GM23338 (cell line): ENCODE measurements around the gene DPYSL5. TPM values are rescaled to one million over a fixed set of nuclear protein-coding genes. Genes with fewer than 3 reads are reported as not detected.

Experiments used
- ATAC-seq: fragments of 200-7000 bp; cut with Tn5 transposase; 3 replicates; pipeline ENCODE4 v1.9.1; 2020
- DNase-seq: peaks from one replicate; pipeline ENCODE4 v3.0.0-alpha.2; 2015; ENCODE audit warnings: low spot score
- H2AFZ ChIP-seq: fragments of 200-600 bp; sonication (generic); 2 replicates; pipeline ENCODE4 v1.8.0; 2016; ENCODE audit warnings: antibody characterized with exemption, mild to moderate bottlenecking, moderate library complexity
- H3F3A ChIP-seq: fragments of 200-600 bp; sonication (generic); replicated peaks from 2 replicates; pipeline ENCODE4 v1.8.0; 2017; ENCODE audit warnings: antibody characterized with exemption, mixed run types, low read depth
- H3K27ac ChIP-seq: fragments of 200-600 bp; sonication (generic); 2 replicates; pipeline ENCODE4 v1.6.1; 2016; ENCODE audit warnings: low read depth
- H3K27me3 ChIP-seq: fragments of 200-600 bp; sonication (generic); 2 replicates; pipeline ENCODE4 v1.8.0; 2016; ENCODE audit warnings: mild to moderate bottlenecking, mixed run types, moderate library complexity; ENCODE audit not compliant: insufficient read depth
- H3K36me3 ChIP-seq: fragments of 200-600 bp; sonication (generic); 2 replicates; pipeline ENCODE4 v1.8.0; 2016; ENCODE audit warnings: mild to moderate bottlenecking; ENCODE audit not compliant: insufficient read depth
- H3K4me1 ChIP-seq: fragments of 200-600 bp; sonication (generic); 2 replicates; pipeline ENCODE4 v1.8.0; 2016; ENCODE audit warnings: mild to moderate bottlenecking, moderate library complexity; ENCODE audit not compliant: insufficient read depth
- H3K4me2 ChIP-seq: fragments of 200-600 bp; sonication (generic); 2 replicates; pipeline ENCODE4 v1.7.1; 2017; ENCODE audit warnings: mixed run types
- H3K4me3 ChIP-seq: fragments of 200-600 bp; sonication (generic); 2 replicates; pipeline ENCODE4 v1.6.1; 2016; ENCODE audit warnings: mixed run types
- H3K79me2 ChIP-seq: fragments of 200-600 bp; sonication (generic); replicated peaks from 2 replicates; pipeline ENCODE4 v1.8.0; 2017; ENCODE audit warnings: mild to moderate bottlenecking; ENCODE audit not compliant: insufficient read depth
- H3K9me2 ChIP-seq: fragments of 200-600 bp; sonication (generic); 2 replicates; pipeline ENCODE4 v1.8.0; 2017; ENCODE audit not compliant: insufficient read depth
- H4K20me1 ChIP-seq: fragments of 200-600 bp; sonication (generic); replicated peaks from 2 replicates; pipeline ENCODE4 v1.8.0; 2017; ENCODE audit warnings: mild to moderate bottlenecking; ENCODE audit not compliant: insufficient read depth
- H3K27ac Mint-ChIP-seq: 2 replicates; pipeline ENCODE4 v1.8.0; 2020; ENCODE audit warnings: inconsistent platforms, mild to moderate bottlenecking, moderate library complexity, mixed read lengths
- H3K27me3 Mint-ChIP-seq: 3 replicates; pipeline ENCODE4 v1.8.0; 2022; ENCODE audit warnings: low read depth, mild to moderate bottlenecking, moderate library complexity, mixed read lengths, inconsistent platforms; ENCODE audit not compliant: insufficient read depth, poor library complexity
- H3K36me3 Mint-ChIP-seq: 3 replicates; pipeline ENCODE4 v1.8.0; 2021; ENCODE audit warnings: low read depth, mild to moderate bottlenecking, inconsistent platforms, moderate library complexity, mixed read lengths
- H3K4me1 Mint-ChIP-seq: 3 replicates; pipeline ENCODE4 v1.8.0; 2020; ENCODE audit warnings: mild to moderate bottlenecking, inconsistent platforms, mixed read lengths
- H3K4me3 Mint-ChIP-seq: 3 replicates; pipeline ENCODE4 v1.8.0; 2021; ENCODE audit warnings: moderate library complexity, mild to moderate bottlenecking, inconsistent platforms, mixed read lengths
- H3K9me3 Mint-ChIP-seq: 3 replicates; pipeline ENCODE4 v1.8.0; 2020; ENCODE audit warnings: moderate library complexity, mild to moderate bottlenecking, inconsistent platforms, mixed read lengths
- CREB1 ChIP-seq: fragments of 250-450 bp; sonication (Bioruptor Pico); IDR thresholded peaks from 2 replicates; pipeline ENCODE4 v1.5.0; 2020; ENCODE audit warnings: low read depth, mild to moderate bottlenecking, moderate library complexity
- EZH2 ChIP-seq: fragments of 200-600 bp; sonication (generic); IDR thresholded peaks from one replicate; pipeline ENCODE4 v1.8.0; 2017; ENCODE audit warnings: antibody characterized with exemption, mild to moderate bottlenecking, low read depth; ENCODE audit not compliant: unreplicated experiment
- EZH2phosphoT487 ChIP-seq: fragments of 200-600 bp; sonication (generic); IDR thresholded peaks from one replicate; pipeline ENCODE4 v1.8.1; 2018; ENCODE audit warnings: antibody characterized with exemption; ENCODE audit not compliant: unreplicated experiment
- NANOG ChIP-seq: IDR thresholded peaks from 2 replicates; pipeline ENCODE4 v1.6.1; 2016; ENCODE audit warnings: antibody characterized with exemption, borderline replicate concordance
- STAT1 ChIP-seq: IDR thresholded peaks from one replicate; pipeline ENCODE4 v1.6.1; 2016; ENCODE audit warnings: antibody characterized with exemption; ENCODE audit not compliant: unreplicated experiment
- ZNF114 ChIP-seq: fragments of 250-450 bp; sonication (Bioruptor Pico); IDR thresholded peaks from 2 replicates; pipeline ENCODE4 v1.5.0; 2020; ENCODE audit warnings: mild to moderate bottlenecking, moderate library complexity
- polyA plus RNA-seq: library from polyadenylated mRNA; unstranded; fragments of >200 nt; fragmentation: Nextera tagmentation; extraction: Ambion mirVana; gene quantifications from 2 replicates; pipeline ENCODE4 v1.2.1, GENCODE V29; 2016
- total RNA-seq: library from RNA; depleted of rRNA; stranded (reverse); fragments of >200 nt; shearing (Covaris generic); gene quantifications from 2 replicates; pipeline ENCODE4 v1.2.3, GENCODE V29; 2014
- TF ChIP-seq, protein P1 (sequence below): fragments of 250-450 bp; sonication (Bioruptor Pico); IDR thresholded peaks from 2 replicates; pipeline ENCODE4 v1.5.0; 2020; ENCODE audit warnings: mild to moderate bottlenecking, moderate library complexity
- TF ChIP-seq, protein P2 (sequence below): IDR thresholded peaks from one replicate; pipeline ENCODE4 v1.6.1; 2018; ENCODE audit warnings: antibody characterized with exemption; ENCODE audit not compliant: unreplicated experiment

Gene DPYSL5
- total and polyA plus RNA-seq, 2 experiments from 2014 or later = 3.1 to 8.1 TPM

DNA sequence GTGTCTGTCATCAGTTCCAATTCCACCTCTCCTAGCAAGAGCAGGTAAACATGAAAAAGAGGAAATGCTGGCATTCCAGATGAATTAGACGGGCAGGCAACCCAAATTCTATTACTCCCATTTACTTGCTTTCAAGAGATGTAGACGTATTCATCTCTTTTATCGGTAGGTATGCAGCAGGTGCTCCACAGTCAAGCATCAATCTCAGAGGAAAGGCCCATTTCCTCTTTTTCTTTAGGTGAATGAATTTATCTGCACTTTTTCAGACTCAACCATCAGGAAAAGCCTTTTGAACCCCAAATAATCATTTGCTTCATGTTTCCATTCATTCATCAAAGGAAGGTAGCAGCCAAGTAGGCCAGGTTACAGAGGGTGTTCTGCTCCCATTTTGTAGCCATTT, 27.9 kb downstream of the DPYSL5 start:
- Mint-ChIP-seq H3K4me3 (no peak overlapping the region), H3K4me1 (no peaks in the 10 kb centered on the region), H3K27ac (no peak overlapping the region), H3K9me3 (no peaks in the 10 kb centered on the region; the same call in 2 of the 3 replicates), H3K27me3 (peaks cover 3% of the 10 kb centered on the region), H3K36me3 (no peaks in the 10 kb centered on the region)
- no peak overlapping the region for H3K4me2 ChIP-seq
- no peaks in the 10 kb centered on the region for H3K9me2 ChIP-seq
- no peak for DNase-seq
- H3K27me3 ChIP-seq = peaks cover 34% of the 10 kb centered on the region
- TF ChIP-seq STAT1 (no peak), NANOG (no peak), EZH2phosphoT487 (no peak), ZNF114 (no peak), CREB1 (CRISPR knock-in tag) (no peak), EZH2 (no peak)
- TF ChIP-seq, protein P1, sequence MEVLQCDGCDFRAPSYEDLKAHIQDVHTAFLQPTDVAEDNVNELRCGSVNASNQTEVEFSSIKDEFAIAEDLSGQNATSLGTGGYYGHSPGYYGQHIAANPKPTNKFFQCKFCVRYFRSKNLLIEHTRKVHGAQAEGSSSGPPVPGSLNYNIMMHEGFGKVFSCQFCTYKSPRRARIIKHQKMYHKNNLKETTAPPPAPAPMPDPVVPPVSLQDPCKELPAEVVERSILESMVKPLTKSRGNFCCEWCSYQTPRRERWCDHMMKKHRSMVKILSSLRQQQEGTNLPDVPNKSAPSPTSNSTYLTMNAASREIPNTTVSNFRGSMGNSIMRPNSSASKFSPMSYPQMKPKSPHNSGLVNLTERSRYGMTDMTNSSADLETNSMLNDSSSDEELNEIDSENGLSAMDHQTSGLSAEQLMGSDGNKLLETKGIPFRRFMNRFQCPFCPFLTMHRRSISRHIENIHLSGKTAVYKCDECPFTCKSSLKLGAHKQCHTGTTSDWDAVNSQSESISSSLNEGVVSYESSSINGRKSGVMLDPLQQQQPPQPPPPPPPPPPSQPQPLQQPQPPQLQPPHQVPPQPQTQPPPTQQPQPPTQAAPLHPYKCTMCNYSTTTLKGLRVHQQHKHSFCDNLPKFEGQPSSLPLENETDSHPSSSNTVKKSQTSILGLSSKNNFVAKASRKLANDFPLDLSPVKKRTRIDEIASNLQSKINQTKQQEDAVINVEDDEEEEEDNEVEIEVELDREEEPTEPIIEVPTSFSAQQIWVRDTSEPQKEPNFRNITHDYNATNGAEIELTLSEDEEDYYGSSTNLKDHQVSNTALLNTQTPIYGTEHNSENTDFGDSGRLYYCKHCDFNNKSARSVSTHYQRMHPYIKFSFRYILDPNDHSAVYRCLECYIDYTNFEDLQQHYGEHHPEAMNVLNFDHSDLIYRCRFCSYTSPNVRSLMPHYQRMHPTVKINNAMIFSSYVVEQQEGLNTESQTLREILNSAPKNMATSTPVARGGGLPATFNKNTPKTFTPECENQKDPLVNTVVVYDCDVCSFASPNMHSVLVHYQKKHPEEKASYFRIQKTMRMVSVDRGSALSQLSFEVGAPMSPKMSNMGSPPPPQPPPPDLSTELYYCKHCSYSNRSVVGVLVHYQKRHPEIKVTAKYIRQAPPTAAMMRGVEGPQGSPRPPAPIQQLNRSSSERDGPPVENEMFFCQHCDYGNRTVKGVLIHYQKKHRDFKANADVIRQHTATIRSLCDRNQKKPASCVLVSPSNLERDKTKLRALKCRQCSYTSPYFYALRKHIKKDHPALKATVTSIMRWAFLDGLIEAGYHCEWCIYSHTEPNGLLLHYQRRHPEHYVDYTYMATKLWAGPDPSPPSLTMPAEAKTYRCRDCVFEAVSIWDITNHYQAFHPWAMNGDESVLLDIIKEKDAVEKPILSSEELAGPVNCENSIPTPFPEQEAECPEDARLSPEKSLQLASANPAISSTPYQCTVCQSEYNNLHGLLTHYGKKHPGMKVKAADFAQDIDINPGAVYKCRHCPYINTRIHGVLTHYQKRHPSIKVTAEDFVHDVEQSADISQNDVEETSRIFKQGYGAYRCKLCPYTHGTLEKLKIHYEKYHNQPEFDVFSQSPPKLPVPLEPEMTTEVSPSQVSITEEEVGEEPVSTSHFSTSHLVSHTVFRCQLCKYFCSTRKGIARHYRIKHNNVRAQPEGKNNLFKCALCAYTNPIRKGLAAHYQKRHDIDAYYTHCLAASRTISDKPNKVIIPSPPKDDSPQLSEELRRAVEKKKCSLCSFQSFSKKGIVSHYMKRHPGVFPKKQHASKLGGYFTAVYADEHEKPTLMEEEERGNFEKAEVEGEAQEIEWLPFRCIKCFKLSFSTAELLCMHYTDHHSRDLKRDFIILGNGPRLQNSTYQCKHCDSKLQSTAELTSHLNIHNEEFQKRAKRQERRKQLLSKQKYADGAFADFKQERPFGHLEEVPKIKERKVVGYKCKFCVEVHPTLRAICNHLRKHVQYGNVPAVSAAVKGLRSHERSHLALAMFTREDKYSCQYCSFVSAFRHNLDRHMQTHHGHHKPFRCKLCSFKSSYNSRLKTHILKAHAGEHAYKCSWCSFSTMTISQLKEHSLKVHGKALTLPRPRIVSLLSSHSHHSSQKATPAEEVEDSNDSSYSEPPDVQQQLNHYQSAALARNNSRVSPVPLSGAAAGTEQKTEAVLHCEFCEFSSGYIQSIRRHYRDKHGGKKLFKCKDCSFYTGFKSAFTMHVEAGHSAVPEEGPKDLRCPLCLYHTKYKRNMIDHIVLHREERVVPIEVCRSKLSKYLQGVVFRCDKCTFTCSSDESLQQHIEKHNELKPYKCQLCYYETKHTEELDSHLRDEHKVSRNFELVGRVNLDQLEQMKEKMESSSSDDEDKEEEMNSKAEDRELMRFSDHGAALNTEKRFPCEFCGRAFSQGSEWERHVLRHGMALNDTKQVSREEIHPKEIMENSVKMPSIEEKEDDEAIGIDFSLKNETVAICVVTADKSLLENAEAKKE (CRISPR knock-in tag) = no peak
- TF ChIP-seq, protein P2, sequence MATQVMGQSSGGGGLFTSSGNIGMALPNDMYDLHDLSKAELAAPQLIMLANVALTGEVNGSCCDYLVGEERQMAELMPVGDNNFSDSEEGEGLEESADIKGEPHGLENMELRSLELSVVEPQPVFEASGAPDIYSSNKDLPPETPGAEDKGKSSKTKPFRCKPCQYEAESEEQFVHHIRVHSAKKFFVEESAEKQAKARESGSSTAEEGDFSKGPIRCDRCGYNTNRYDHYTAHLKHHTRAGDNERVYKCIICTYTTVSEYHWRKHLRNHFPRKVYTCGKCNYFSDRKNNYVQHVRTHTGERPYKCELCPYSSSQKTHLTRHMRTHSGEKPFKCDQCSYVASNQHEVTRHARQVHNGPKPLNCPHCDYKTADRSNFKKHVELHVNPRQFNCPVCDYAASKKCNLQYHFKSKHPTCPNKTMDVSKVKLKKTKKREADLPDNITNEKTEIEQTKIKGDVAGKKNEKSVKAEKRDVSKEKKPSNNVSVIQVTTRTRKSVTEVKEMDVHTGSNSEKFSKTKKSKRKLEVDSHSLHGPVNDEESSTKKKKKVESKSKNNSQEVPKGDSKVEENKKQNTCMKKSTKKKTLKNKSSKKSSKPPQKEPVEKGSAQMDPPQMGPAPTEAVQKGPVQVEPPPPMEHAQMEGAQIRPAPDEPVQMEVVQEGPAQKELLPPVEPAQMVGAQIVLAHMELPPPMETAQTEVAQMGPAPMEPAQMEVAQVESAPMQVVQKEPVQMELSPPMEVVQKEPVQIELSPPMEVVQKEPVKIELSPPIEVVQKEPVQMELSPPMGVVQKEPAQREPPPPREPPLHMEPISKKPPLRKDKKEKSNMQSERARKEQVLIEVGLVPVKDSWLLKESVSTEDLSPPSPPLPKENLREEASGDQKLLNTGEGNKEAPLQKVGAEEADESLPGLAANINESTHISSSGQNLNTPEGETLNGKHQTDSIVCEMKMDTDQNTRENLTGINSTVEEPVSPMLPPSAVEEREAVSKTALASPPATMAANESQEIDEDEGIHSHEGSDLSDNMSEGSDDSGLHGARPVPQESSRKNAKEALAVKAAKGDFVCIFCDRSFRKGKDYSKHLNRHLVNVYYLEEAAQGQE = no peak
- no peak overlapping the region for H2AFZ ChIP-seq
- H3K4me3 ChIP-seq = no peak overlapping the region
- no peaks in the 10 kb centered on the region for H3K36me3 ChIP-seq
- no peaks in the 10 kb centered on the region for H3K79me2 ChIP-seq
- ATAC-seq = no peak
- no peaks in the 10 kb centered on the region for H3F3A ChIP-seq
- peaks cover 7% of the 10 kb centered on the region for H4K20me1 ChIP-seq
- no peaks in the 10 kb centered on the region for H3K4me1 ChIP-seq
- no peak overlapping the region for H3K27ac ChIP-seq
